ENCODE results near the gene RAB29. TPM values are rescaled to one million over a fixed set of nuclear protein-coding genes. Genes with fewer than 3 reads are reported as not detected.

Gene RAB29
- total RNA-seq, 1 experiment from 2014 or later = 15.1 TPM

GRCh38 chr1:205764578-205764977 lies 10.7 kb downstream of the RAB29 start:
- ChIA-PET CTCF (no interaction called here), POLR2A (no interaction called here)
- no peak for ATAC-seq
- intact Hi-C loops (cut with micrococcal nuclease; ENCODE audit: unreplicated experiment) (no loop called here), in situ Hi-C loops (cut with HindIII; ENCODE audit: low pct_unique_long_range_greater_than_20kb, low sequenced_read_pairs) (no loop called here)
- no peaks in the 10 kb centered on the region for H3K27me3 ChIP-seq (ENCODE audit: control insufficient read depth, insufficient read depth, low read length)
- no peak for TF ChIP-seq SIN3A (IDR thresholded peaks at IDR 0.05; ENCODE audit: borderline replicate concordance, insufficient read depth, low read depth, low read length)
- no peak for TF ChIP-seq CTCF (IDR thresholded peaks at IDR 0.05)
- TF ChIP-seq TCF7L2 (IDR thresholded peaks at IDR 0.05; ENCODE audit: low read depth, low read length) = no peak
- TF ChIP-seq REST (IDR thresholded peaks at IDR 0.05; ENCODE audit: insufficient read depth in 1 of 2, low read depth in 2 of 2, low read length in 1 of 2) = no peak
- TF ChIP-seq POLR2AphosphoS5 (IDR thresholded peaks at IDR 0.05; ENCODE audit: low read depth, low read length) = no peak
- no peaks in the 10 kb centered on the region for H3K9me3 ChIP-seq (ENCODE audit: control insufficient read depth, insufficient read depth, low read depth, low read length)
- H3K4me3 ChIP-seq (ENCODE audit: low read depth in 2 of 2, low read length in 2 of 2) = no peak overlapping the region
- no TSS peak for BruUV-seq (replicated peaks)
- H3K36me3 ChIP-seq (ENCODE audit: control insufficient read depth, insufficient read depth, low read length) = no peaks in the 10 kb centered on the region
- H3K27ac ChIP-seq (ENCODE audit: low read length) = no peak overlapping the region
- no peak for DNase-seq (ENCODE audit: low read depth, low spot score)
- H3K4me1 ChIP-seq (ENCODE audit: control insufficient read depth, insufficient read depth, low read length) = no peaks in the 10 kb centered on the region

- TF ChIP-seq SIN3A (IDR thresholded peaks at IDR 0.05; ENCODE audit: borderline replicate concordance, insufficient read depth, low read depth, low read length) = no peak
- in situ Hi-C loops (cut with HindIII; ENCODE audit: low pct_unique_long_range_greater_than_20kb, low sequenced_read_pairs) (no loop called here), intact Hi-C loops (cut with micrococcal nuclease; ENCODE audit: unreplicated experiment) (no loop called here)
- H3K4me3 ChIP-seq (ENCODE audit: low read depth in 2 of 2, low read length in 2 of 2) = no peak overlapping the region
- ChIA-PET POLR2A (no interaction called here), CTCF (no interaction called here)
- H3K27ac ChIP-seq (ENCODE audit: low read length) = no peak overlapping the region
- BruUV-seq (replicated peaks) = no TSS peak
- DNase-seq (ENCODE audit: low read depth, low spot score) (no peak), ATAC-seq (no peak)
- H3K9me3 ChIP-seq (ENCODE audit: control insufficient read depth, insufficient read depth, low read depth, low read length) = no peaks in the 10 kb centered on the region
- H3K36me3 ChIP-seq (ENCODE audit: control insufficient read depth, insufficient read depth, low read length) = no peaks in the 10 kb centered on the region
- H3K4me1 ChIP-seq (ENCODE audit: control insufficient read depth, insufficient read depth, low read length) = no peaks in the 10 kb centered on the region
- H3K27me3 ChIP-seq (ENCODE audit: control insufficient read depth, insufficient read depth, low read length) = no peaks in the 10 kb centered on the region
Measured at GRCh38 chr1:205763980-205764379, 11.3 kb downstream of the RAB29 start.

- Histone ChIP-seq H3K9me3 (ENCODE audit: control insufficient read depth, insufficient read depth, low read depth, low read length) (no peaks in the 10 kb centered on the region), H3K27me3 (ENCODE audit: control insufficient read depth, insufficient read depth, low read length) (no peaks in the 10 kb centered on the region), H3K36me3 (ENCODE audit: control insufficient read depth, insufficient read depth, low read length) (no peaks in the 10 kb centered on the region), H3K4me1 (ENCODE audit: control insufficient read depth, insufficient read depth, low read length) (no peaks in the 10 kb centered on the region), H3K27ac (ENCODE audit: low read length) (no peak overlapping the region), H3K4me3 (ENCODE audit: low read depth in 2 of 2, low read length in 2 of 2) (no peak overlapping the region)
- in situ Hi-C loops (cut with HindIII; ENCODE audit: low pct_unique_long_range_greater_than_20kb, low sequenced_read_pairs) = no loop called here
- ChIA-PET POLR2A (interaction anchor here (0.6 kb wide), 1 partner anchor 15 kb away, joined by 5 read pairs; no protein-coding TSS in a partner anchor), CTCF (interaction anchor here (0.6 kb wide), 1 partner anchor 53 kb away, joined by 3 read pairs; the partner anchor contains the start of gene SLC41A1)
- ATAC-seq (no peak), DNase-seq (ENCODE audit: low read depth, low spot score) (no peak)
- TF ChIP-seq TCF7L2 (IDR thresholded peaks at IDR 0.05; ENCODE audit: low read depth, low read length) (no peak), SIN3A (IDR thresholded peaks at IDR 0.05; ENCODE audit: borderline replicate concordance, insufficient read depth, low read depth, low read length) (no peak), CTCF (IDR thresholded peaks at IDR 0.05) (no peak), REST (IDR thresholded peaks at IDR 0.05; ENCODE audit: insufficient read depth in 1 of 2, low read depth in 2 of 2, low read length in 1 of 2) (no peak), POLR2AphosphoS5 (IDR thresholded peaks at IDR 0.05; ENCODE audit: low read depth, low read length) (no peak)
- BruUV-seq (replicated peaks) = no TSS peak
- intact Hi-C loops (cut with micrococcal nuclease; ENCODE audit: unreplicated experiment) = no loop called here
Measured at GRCh38 chr1:205760606-205761005, 14.7 kb downstream of the RAB29 start.
